CD4-positive, alpha-beta T cell treated with Interleukin-6 at 100 ng/mL for 8 hours (primary cell): ENCODE measurements around the gene DISC1.

Source experiments
- DNase-seq: peaks from one replicate; pipeline ENCODE4 v3.0.0-alpha.2; 2020; ENCODE audit warnings: mixed read lengths, low spot score

The DISC1 gene

DNA sequence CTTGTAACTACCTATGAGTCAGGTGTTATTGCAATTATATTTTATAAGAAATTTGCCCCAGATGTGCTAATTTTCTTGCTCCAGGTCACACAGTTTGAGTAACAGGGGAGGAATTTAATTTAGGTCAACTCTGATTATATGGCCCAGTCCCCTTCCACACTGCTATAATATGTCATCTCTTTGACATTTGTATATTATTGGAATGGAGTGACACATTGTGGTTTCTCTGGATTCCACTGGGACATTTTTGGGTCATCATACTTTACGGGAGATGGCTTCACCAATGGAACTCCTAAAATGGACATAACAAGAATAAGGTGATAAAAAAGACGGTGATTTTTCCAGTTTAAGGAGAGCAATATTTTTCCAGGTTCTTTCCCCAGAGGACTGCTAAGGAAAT is 191.2 kb downstream of the DISC1 start:
- no peak for DNase-seq

DNA sequence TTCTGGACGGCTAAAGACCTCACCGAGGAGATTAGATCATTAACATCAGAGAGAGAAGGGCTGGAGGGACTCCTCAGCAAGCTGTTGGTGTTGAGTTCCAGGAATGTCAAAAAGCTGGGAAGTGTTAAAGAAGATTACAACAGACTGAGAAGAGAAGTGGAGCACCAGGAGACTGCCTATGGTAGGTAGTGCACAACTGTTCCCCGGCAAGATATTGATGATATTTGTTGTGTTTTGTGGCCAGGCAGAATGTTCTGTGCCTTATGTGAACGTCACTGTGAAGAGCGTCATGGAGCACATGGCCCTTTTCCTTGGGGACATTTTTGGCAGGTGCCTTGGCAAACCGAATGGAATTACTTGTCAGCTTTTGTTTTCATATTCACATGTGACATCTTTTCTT is 191.7 kb downstream of the DISC1 start:
- no peak for DNase-seq

DNA sequence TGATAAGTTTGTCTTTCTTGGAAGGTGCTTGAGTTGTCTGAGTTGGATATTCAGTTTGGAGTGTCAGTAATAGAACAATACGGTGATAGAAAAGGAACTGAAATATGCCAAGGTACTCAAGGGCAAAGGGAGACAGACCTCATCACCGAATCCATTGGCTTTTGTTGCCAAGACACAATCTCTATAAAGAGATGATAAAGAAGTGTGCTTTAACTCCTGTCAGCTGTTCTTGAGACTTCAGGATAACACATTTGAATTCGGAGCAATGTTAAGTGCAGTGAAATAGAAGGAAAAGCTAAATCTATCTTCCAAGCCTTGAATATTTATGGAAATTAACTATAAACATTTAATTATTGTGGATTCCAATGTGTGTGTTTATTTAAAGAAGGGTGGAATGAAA is 194.7 kb downstream of the DISC1 start:
- no peak for DNase-seq

DNA sequence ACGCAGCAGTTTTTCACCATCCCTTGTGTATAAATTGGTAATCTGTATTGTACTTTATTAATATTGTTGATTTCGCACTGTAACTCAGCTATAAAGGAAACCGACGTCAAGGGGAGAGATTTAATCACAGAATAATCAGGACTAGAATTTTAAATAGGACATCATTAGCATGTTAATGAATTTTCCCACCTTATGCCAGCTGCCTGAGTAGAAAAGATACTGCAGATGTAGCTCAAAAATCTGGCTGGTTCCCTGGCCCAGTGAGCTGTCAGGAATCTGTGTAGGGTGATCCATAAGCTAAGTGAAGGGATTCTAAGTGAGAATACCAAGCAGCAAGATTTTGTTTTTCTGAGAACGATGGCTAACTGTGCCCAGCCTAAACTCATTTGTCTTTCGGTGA is 195.5 kb downstream of the DISC1 start:
- no peak for DNase-seq

DNA sequence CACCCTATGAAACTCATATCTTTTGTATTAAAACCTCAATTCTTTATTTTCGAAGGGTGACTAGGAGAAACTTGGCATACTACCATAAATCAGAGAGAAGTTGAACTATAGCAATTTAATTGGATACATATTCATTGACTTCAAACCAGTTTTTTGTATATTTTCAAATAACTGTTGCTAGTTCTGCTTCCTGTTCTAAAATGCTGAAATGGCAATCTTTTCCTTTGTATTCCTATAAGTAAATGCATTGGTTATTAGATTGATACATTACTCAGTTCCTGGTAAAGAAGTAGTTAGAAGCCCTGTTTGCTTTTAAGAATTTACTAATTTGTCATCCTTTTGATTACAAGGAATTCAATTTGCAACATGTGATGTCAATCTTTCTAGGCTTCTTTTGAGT is 200.0 kb downstream of the DISC1 start:
- DNase-seq: no peak

DNA sequence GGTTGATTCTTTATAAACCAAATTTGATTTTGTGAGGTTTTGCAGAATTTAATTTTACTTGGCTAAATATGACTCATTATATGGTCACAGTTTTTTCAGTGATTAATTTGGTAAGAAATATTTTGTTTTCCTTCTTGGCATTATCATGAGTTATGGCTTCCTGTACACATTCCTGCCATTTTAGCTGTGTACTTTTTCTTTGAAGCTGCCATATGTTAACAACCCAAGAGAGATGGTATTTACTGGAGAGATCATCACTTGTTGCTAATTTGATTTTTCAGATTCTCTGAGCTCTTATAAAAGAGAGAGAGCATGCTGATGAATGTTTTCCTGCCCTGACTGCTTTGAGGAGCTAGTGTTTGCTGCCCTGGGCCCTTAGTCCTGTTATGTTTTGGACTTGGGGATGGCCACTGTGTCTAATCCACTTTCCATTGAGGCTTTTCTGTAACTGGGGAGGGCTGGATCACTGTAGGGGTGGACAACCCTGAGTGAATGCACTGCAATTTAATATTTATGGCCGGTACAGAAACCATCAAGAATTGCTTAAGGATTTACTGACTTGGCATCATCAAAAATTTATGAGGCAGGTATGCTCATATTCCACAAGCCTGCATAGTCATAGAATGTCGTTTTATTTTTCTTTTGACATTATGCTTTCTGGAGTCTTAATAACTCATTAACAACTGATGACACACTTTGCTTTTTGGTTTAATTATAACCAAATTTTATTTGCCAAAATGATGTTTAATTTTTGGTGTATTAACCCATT is 200.9 kb downstream of the DISC1 start:
- DNase-seq: no peak

DNA sequence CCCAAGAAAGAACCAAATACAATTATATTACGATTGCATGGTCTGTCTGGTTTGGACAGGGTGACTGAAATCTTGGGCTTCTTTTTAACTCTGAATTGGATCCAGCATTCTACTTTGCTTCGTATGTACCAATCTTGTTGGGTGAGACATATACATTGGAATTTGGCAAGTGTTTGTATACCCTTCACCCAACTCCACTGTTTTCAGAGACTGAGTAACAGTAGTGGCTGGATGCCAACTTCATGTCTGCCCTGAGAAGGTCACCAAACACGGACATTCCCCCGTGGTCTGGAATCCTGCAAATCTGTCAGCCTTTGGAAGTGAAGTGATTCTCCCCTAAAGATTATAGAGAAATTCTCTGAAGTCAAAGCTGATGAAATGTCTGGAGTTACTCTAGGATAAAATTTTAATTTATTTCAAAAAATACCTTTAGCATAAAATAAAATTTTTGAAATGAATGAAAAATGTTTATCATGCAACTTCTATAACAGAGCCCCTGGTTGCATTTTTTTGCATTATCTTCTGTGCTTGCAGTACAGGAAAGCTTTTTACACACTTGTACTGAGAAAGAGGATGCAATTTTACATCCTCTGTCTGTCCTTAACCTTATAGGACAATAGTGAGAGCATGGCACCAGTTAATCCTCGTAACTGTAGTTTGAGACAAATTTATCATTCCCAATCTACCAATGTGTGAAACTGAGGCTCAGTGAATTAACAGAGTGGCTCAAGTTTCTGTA is 201.8 kb downstream of the DISC1 start:
- no peak for DNase-seq

DNA sequence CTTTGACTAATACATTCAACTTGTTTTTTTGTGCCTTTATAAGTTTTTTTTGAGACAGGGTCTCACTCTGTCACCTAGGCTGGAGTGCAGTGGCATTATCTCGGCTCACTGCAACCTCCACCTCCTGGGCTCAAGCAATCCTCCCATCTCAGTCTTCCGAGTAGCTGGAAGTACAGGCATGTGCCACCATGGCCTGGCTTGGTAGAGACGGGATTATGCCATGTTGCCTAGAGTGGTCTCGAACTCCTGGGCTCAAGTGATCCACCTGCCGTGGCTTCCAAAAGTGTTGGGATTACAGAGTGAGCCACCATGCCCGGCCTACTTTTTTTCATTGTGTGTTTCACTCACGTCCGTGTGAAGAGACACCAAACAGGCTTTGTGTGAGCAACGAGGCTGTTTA is 202.7 kb downstream of the DISC1 start:
- no peak for DNase-seq

DNA sequence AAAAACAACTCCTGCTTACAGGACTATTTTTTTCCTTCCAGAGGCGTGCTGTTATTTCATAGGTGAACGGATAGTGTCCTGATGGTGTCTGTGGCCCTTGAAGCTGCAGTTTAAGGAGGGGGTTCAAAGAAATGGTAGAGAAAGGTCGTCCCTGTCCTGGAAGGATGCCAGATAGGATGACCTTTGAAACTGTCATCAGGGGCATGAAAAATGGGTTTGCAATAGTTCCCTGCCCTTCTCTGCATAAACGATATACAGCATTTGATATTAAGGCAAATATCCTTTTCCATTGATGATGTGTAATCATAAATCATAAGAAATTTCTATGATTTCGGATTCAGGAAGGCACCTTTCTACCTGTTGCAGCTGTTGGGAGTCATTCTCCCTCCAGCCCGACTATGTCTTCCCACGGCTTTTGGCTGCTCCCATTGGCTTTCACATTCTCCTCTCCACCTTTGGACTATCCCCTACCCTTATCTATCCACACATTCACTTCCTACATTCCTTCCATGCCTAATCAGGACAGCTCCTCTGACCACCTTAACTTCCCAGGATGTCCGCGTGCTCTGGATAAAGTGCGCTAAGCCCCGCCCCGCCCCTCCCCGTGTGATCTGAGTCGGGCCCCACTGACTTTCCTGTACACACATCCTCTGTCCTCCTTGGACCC is 209.8 kb downstream of the DISC1 start:
- DNase-seq: no peak

DNA sequence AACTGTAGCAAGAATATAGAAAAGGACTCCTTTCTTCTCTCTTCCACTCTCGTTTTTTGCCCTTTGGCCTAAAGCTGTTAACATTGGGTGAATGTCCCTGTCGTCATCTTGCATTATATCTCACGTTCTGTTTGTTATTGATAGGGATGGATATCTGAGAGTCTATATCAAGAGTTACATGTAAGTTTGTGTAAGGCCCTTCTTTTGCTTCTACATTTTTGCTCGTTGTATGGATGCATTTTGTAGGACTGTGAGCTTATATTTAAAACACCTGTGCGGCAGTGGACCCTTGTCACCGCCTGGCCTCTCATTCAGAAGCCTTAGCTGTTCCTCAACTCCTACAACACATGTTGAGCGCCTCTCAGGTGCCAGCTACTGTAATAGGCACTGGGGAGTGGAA is 211.9 kb downstream of the DISC1 start:
- DNase-seq: no peak

DNA sequence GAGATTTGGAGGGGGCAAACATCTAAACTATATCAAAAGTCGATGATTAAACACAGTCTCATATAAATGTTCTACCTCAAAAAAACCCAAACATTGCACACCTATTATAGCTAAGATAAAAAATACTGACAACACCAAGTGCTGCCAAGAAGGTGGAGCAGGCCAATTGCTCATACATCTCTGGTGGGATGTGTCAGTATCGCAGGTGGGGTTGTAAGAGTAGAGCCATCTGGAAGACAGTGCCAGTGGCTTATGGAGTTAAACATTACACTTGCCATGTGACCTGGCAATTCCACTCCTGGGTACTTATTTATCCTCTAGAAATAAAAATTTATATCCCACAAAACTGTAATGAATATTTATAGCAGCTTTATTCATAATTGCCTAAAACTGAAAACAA is 213.4 kb downstream of the DISC1 start:
- DNase-seq: no peak

DNA sequence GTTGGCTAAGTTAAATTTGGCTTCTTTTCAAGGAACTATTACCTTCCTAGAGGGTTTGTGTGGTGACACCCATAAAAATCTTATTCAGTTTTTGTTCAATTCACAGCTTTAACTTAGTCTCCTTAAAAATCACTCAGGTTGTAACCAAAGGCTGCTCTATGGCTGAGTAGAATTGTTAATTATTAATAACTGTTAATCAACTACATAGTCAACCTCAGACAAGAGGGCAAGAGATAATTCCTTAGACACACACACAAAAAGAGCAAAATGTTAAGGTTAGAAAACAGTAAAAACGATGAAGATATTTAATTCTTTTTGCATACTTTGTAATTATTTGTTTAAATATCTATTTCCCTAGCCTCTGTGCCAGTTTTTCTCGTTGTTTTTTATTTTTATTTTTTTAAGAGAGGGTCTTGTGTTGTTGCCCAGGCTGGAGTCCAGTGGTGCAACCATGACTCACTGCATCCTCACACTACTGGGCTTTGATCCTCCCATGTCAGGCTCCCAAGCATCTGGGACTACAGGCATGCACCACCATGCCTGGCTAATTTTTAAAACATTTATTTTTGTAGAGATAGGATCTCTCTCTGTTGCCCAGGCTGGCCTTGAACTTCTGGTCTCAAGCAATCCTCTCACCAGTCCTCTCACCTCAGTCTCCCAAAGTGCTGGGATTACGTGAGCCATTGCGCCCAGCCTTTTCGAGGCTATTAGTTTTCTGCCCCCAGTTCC is 215.2 kb downstream of the DISC1 start:
- DNase-seq: no peak

DNA sequence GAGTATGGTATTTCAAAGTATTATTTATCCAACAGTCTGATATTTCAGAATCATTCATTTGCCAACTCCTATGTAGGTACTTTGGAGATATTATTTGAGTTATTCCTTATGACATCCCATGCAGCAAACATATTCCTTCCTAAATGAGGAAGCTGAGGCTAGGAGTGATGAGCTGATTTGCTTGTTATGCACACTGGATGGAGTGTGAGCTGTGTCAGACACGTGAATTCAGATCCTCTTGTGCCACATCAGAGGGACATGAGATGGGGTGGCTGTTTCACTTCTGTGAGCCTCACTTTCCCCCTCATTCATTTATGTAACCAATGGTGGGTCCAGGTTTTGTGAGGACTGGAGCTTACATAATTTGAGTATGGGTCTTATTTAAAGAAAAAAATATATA is 215.9 kb downstream of the DISC1 start:
- no peak for DNase-seq

DNA sequence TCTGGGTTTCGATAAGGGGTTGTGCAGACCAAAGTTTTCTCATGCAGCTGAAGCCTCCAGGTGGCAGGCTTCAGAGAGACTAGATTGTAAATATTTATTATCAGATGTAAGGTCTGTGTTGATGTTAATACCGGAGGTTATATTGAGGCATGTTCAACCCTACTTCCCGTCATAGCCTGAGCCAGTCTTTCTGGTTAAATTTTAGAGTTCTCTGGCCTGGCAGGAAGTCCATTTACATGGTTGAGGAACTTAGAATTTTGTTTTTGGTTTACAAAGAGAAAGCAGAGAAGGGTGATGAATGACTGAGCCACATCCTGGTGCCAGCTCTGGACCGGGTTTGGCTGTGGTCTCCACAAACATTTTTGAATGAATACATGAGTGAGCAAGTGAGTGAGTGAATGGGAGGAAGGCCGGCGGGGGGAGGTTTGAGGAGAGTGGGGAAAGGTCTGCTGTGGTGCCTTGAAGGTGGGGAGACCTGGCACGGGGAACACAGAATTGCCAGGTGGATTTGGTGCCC is 218.5 kb downstream of the DISC1 start:
- no peak for DNase-seq

DNA sequence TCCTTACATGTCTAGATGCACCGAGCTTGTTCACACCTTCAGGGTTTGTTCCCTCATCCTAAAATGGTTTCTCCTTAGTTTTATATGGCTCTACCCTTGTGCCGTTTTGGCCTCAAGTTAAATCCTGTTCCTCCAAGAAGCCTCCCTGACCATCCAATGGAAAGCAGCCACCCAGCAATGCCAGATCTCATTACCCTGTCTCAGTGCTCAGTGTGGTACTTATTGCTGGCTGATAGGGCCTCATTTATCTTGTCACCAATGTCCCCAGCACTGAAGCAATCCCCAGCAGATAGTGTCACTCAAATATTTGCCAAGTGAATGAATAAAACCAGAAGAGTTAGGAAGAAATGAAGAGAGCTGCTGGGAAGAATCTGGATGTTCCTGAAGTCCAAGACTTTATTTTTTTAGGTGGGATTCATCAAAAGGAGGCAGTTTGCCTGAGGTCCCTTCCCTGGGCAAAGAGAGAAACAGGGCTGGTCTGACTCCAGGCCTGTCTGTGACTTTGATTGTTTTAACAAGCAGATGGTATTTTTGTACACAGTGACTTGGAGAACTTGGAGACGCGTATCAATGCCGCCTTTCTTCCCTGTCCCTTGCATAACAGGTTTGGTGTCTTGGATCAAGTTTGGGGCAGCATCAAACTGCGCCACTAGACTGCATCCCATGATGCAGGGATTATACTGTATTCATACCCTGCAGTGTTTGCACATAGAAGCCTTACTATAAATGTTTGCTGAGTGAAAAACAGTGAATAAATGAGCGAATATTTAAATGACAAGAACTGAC is 221.2 kb downstream of the DISC1 start:
- no peak for DNase-seq

DNA sequence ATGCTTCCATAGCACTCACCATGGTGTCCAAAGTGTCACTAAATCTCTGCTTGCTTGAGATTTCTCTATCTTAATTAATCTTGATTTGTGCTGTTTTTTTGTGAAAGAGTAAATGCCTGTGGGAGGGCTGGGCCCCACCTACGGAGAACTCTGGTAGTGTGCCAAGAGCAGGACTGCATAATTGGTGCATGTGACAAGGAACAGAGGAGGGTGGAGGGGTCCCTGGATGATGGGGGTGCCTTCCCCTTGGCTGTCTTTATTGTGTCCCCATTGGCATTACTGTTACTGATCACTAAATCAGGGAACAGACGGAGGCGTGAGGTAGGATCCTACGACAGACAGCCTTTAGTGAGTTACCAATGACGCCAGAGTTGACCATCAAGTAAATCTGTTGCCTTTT is 223.4 kb downstream of the DISC1 start:
- no peak for DNase-seq

DNA sequence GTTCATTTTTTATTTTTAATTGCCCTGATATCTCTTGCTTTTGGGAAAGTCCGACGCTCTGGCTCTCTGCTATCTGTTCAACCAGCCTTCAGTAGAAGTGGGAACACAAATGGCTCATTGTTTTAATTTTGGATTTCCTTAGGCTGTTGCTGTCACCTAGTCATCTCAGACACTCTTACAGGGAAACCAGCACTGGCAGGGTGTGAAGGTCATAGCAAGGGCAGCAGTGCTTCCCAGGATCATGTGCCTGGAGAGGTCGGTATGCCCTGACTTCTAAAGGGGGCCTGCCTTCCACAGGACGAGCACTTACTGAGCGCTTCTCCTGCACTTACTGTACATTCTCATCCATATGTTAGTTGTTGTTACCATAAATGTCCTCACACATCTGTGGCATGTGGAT is 224.2 kb downstream of the DISC1 start:
- DNase-seq: no peak

DNA sequence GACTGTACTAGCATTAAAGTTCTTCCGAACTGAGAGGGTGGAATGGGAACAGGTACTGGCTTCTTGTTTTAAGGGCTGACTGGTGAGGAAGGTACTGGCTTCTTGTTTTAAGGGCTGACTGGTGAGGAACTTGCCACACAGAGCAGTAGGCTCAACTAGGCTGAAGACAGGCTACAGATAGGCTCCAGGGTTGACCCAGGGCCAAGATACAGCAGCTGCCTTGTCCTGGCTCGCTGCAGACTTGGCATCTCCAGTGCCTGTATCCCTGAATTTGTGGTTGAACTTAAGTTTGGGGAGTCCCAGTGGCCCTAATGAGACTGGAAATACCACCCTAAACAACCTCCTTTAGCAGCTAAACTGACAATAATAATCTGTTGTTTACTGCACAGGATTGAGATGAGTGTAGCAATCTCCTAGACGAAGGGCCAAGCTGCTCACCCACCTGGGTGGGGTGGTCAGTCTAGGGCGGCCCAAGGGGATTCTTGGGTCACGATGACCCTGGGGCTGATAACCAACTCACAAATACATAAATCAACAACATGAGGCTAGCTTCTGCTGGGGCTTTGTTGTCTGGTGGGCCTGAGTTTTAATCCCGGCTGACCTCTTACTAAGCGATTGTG is 227.1 kb downstream of the DISC1 start:
- no peak for DNase-seq

DNA sequence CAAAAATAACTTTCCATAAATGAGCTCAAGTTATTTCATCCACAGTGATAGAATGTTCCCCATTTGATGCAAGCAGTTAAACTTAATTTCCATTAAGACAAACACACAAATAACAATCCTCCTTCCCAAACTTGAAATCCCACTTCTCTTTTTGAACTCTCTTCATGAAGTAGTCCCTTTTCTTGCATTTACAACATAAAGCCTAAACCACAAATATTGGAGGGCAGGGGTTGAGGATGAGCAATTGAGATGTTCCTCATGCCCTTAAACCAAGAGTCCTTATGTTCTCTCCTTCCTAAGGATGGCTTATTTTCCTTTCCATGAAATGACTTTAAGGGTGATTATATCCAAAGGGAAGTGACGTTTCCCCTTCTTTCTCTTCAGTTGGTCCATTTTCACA is 228.8 kb downstream of the DISC1 start:
- DNase-seq: no peak

DNA sequence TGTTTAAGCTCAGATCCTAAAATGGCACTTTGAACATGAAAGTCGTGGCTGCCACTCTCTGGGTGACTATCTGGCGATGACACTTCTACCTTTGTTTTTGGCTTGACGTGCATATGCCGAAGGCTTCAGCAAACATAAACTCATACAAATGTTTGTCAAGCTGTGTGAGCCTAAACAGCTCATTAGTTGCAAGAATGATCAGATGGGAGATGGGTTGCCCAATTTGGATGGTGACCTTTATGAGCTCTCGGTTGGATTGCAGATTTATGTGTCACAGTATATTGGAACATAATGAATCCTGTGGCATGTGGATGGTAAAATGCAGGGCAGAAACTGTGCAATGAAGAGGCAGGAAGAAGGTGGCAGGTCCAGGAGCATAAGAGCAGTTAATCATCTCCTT is 229.3 kb downstream of the DISC1 start:
- DNase-seq: no peak

DNA sequence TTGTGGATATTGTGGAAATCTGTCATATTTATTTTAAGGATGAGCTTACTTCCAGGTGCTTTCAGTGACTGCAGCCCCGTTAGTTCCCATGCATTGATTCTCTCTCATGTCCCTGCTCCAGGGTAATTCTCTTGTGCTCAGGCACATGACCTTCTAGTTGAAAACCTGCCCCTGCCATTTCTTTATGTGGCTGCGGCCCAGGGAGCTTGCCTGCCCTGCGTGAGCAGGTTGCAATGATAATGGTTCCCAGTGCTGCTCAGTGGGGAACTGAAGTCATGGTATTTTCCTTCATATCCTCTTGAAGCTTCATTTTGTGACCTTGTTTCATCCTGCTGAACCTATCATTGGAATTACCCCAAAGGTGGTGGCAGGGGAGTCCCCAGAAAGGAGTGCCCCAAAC is 229.8 kb downstream of the DISC1 start:
- DNase-seq: no peak
